GM10248 (cell line): Measurements from ENCODE around the gene MLKL.
A peak's percentile ranks its signal among the peaks of the same experiment; 100 is the strongest.
"Not testable (repeated sequence)": the region's sequence is repeated elsewhere in the genome, so short reads cannot be mapped to it uniquely, and the experiment has no call there.

ENCODE experiments used
- CTCF ChIA-PET: fragments of 300-600 bp; sonication (Branson Sonifier 250); formaldehyde crosslinking; extraction: SDS; loops from one replicate; lab custom pipeline; 2021; ENCODE audit warnings: antibody characterized with exemption; lab: Yijun Ruan, JAX
- POLR2A ChIA-PET: fragments of 350-650 bp; sonication (Branson Sonifier 250); formaldehyde crosslinking; extraction: SDS; loops from one replicate; lab custom pipeline; 2020; ENCODE audit warnings: antibody characterized with exemption; lab: Yijun Ruan, JAX
- DNase-seq: peaks from one replicate; pipeline ENCODE4 v3.0.0; 2012; ENCODE audit errors: extremely low spot score
- TF ChIP-seq, protein P1 (sequence below): IDR thresholded peaks from 2 replicates; pipeline ENCODE4 v1.5.1; 2012; ENCODE audit warnings: mild to moderate bottlenecking, low read depth; ENCODE audit errors: extremely low read depth, missing control alignments, control extremely low read depth

Gene MLKL

DNA sequence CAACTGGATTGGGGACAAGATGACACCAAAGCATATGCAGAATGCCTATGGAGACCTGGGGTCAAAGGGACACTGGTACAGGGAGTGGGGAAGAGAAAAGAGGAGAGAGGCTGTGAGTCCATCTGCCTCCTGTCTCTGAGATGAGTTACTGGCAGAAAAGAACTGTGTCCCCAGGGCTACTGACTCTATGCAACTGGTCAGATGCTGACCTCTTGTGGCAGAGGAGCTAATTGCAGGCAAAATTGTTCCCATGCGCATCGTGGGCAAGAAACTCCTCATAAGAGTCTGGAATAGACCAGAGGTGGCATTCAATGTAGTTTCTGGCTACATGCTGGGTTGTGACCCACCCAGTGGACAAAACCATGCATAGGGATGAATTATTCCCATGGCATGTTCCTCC is 26.1 kb upstream of the MLKL start:
- ChIA-PET POLR2A (no interaction called here), CTCF (interaction anchor here (0.9 to 5.2 kb wide), 5 partner anchors 12 to 136 kb away, joined by 3 to 19 read pairs (median 4); no protein-coding TSS in a partner anchor)
- DNase-seq = no peak
- TF ChIP-seq, protein P1, sequence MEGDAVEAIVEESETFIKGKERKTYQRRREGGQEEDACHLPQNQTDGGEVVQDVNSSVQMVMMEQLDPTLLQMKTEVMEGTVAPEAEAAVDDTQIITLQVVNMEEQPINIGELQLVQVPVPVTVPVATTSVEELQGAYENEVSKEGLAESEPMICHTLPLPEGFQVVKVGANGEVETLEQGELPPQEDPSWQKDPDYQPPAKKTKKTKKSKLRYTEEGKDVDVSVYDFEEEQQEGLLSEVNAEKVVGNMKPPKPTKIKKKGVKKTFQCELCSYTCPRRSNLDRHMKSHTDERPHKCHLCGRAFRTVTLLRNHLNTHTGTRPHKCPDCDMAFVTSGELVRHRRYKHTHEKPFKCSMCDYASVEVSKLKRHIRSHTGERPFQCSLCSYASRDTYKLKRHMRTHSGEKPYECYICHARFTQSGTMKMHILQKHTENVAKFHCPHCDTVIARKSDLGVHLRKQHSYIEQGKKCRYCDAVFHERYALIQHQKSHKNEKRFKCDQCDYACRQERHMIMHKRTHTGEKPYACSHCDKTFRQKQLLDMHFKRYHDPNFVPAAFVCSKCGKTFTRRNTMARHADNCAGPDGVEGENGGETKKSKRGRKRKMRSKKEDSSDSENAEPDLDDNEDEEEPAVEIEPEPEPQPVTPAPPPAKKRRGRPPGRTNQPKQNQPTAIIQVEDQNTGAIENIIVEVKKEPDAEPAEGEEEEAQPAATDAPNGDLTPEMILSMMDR = peak; percentile 38

GRCh38 chr16:74725651-74726455 is 25.2 kb upstream of the MLKL start:
- POLR2A ChIA-PET = no interaction called here
- DNase-seq = no peak
- CTCF ChIA-PET = interaction anchor here (1.0 to 5.2 kb wide), 8 partner anchors 12 to 164 kb away, joined by 3 to 19 read pairs (median 4); no protein-coding TSS in a partner anchor
- TF ChIP-seq, protein P1 = no peak

GRCh38 chr16:74724820-74725549 is 24.3 kb upstream of the MLKL start:
- ChIA-PET POLR2A (no interaction called here), CTCF (interaction anchor here (0.8 to 5.2 kb wide), 6 partner anchors 12 to 163 kb away, joined by 3 to 19 read pairs (median 4); no protein-coding TSS in a partner anchor)
- TF ChIP-seq, protein P1 = no peak
- DNase-seq = no peak

GRCh38 chr16:74723256-74723655 is 22.6 kb upstream of the MLKL start:
- no peak for DNase-seq
- CTCF ChIA-PET = interaction anchor here (1.2 to 5.2 kb wide), 3 partner anchors 10 to 140 kb away, joined by 4 to 19 read pairs (median 7); no protein-coding TSS in a partner anchor
- TF ChIP-seq, protein P1 = no peak
- POLR2A ChIA-PET = interaction anchor here (0.5 kb wide), 1 partner anchor 64 kb away, joined by 6 read pairs; no protein-coding TSS in a partner anchor

- DNase-seq, POLR2A ChIA-PET: not testable (repeated sequence)
- CTCF ChIA-PET = interaction anchor here (0.9 to 5.2 kb wide), 3 partner anchors 12 to 141 kb away, joined by 3 to 19 read pairs (median 7); no protein-coding TSS in a partner anchor
These were observed 21.5 kb upstream of the MLKL start for GRCh38 chr16:74722156-74722555.

DNA sequence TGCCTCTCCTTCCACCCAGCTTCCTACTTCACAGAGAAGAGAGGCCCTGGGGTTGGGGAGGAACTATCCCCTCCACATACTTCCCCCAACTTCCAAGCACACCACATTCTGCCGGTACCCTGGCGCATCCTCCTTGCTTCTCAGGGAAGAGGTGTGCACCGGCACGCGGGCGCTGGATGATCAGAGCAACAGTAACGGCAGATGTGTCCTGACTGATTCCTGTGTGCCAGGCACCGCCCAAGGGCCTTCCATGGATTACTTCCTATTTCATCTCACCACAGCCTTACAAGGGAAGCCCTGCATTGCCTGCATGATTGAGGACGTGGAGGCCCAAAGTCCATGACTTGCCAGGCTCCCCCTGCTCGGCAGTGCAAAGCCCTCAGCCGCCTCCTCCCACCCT is 21.1 kb upstream of the MLKL start:
- ChIA-PET CTCF (interaction anchor here (0.9 to 1.2 kb wide), 2 partner anchors 12 to 141 kb away, joined by 3 read pairs; no protein-coding TSS in a partner anchor), POLR2A (no interaction called here)
- no peak for DNase-seq
- TF ChIP-seq, protein P1 = no peak

DNA sequence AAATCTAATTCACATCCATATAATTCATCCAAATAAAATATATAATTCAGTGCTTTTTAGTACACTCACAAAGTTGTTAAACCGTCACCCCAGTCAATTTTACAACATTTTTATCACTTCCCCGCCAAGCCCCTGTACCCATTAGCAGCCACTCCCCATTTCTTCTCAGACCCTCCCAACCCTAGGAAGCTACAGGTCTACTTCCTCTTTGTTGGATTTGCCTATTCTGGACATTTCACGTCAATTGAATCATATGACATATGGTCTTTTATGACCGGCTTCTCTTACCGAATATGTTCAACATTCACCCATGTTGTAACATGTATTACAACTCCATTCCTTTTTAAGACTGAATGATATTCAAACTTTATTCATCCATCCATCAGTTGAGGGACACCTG is 19.9 kb upstream of the MLKL start:
- TF ChIP-seq, protein P1 = no peak
- no peak for DNase-seq
- ChIA-PET POLR2A (no interaction called here), CTCF (interaction anchor here (1.0 to 3.1 kb wide), 3 partner anchors 10 to 142 kb away, joined by 3 to 14 read pairs (median 3); partner anchors contain the start of gene MLKL)
